HL-60/S4 treated with phorbol 12-myristate 13-acetate at 8.2 ng/mL for 4 days and 3 days (cell line): ENCODE results near the gene ABCC8.
"Not testable (repeated sequence)": the region's sequence is repeated elsewhere in the genome, so short reads cannot be mapped to it uniquely, and the experiment has no call there.

ENCODE experiments used
- in situ Hi-C: fragments of 300-500 bp; cut with MboI; formaldehyde crosslinking; loops from 2 replicates; pipeline ENCODE4 v1.15.0; 2022; ENCODE audit warnings: low sequenced_read_pairs

ABCC8 gene

GRCh38 chr11:17437366-17437765, 39.3 kb downstream of the ABCC8 start:
- in situ Hi-C loops, result no loop called here

DNA sequence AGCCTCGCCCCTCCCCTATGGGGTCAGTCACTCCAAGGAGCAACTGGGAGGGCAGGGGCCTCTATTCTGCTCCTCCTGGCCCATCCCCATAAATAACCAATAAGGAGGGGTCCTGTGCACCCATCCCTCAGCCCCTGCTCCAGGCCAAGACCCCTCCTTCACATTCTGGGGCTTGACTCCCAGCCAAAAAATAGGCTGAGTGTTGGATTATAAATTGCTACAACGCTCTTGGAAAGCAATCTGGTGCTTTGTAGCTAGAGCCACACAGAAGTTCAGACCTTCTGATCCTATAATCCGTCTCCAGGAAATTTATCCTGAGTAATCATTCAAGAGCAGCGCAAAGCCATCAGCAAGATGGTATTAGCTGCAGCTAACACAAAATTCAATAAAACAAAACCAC, 42.5 kb downstream of the ABCC8 start:
- in situ Hi-C loops, result no loop called here

DNA sequence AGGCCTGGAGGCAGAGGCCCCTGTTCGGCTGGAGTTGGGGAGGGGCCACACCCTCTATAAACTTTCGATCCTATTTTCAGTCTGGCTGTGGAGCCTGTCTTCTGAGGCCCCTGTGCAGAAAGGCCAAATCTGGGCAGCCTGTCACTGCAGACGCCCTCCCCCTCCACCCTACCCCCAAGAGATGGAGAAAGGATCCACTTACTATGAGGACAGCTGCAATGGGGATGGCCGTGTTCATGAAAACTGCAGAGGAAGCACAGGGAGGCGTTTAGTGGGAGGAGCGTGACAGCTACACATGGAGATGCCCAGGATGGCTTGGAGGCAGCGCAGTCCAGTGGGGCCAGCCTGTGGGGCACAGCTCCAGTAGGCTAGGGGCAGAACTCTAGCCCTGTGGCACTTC, 44.6 kb downstream of the ABCC8 start:
- in situ Hi-C loops, result no loop called here

DNA sequence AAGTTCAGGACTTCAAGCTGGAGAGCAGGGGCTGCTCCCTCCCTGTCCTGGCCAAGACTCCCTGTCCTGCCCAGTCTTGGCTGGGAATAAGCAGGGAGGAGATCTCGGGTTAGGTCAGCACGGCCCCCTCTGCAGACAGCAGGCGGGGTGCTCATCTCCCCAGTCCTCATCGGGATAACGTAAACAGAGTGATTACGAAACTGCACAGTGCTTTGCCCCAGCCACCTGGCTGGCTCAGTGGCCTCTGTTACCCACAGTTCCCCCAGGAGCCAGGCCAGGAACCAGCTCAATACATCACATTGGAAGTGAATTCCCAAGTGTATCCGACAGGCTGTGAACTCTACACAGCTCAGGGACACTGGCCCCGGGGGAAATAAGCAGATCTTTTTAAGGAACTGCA, 45.5 kb downstream of the ABCC8 start:
- in situ Hi-C loops, result no loop called here

- in situ Hi-C loops, result no loop called here
Measured at GRCh38 chr11:17430616-17431015, 46.0 kb downstream of the ABCC8 start.

DNA sequence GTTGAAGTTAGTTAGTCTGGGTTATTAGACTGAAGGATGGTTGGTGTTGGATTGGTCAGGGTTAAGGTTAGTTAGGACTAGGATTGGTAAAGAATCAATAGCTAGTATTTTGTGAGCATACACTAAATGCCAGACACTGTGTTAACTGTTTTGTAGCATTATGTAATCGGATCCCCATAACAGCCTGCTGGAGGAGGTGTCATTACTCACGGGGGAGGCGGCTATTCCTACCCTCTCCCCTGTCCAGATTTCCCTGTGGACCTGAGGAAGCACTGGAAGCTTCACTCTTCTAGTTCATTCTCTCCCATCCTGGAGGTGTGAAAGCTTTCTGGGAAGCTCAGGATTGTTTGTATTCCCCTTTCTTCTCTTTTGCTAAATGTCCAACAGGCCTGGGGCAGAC, 47.7 kb downstream of the ABCC8 start:
- in situ Hi-C loops, result no loop called here

GRCh38 chr11:17428261-17428660, 48.4 kb downstream of the ABCC8 start:
- in situ Hi-C loops, result no loop called here

DNA sequence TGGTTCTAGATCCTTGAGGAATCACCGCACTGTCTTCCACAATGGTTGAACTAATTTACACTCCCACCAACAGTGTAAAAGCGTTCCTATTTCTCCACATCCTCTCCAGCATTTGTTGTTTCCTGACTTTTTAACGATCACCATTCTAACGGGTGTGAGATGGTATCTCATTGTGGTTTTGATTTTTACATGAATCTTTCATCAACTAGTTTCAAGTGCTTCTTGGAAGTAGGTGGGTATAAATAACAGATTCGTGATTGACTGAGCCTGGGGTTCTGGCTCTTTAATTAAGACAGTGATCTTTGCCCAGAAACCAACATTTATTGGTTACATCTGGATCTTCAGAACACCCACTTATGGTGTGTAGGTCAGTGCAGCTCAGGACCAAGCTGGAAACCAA, 50.4 kb downstream of the ABCC8 start:
- in situ Hi-C loops, result not testable (repeated sequence)

GRCh38 chr11:17423533-17424310, 52.9 kb downstream of the ABCC8 start:
- in situ Hi-C loops, result no loop called here

- in situ Hi-C loops, result no loop called here
Measured at GRCh38 chr11:17421781-17422180, 54.9 kb downstream of the ABCC8 start.

DNA sequence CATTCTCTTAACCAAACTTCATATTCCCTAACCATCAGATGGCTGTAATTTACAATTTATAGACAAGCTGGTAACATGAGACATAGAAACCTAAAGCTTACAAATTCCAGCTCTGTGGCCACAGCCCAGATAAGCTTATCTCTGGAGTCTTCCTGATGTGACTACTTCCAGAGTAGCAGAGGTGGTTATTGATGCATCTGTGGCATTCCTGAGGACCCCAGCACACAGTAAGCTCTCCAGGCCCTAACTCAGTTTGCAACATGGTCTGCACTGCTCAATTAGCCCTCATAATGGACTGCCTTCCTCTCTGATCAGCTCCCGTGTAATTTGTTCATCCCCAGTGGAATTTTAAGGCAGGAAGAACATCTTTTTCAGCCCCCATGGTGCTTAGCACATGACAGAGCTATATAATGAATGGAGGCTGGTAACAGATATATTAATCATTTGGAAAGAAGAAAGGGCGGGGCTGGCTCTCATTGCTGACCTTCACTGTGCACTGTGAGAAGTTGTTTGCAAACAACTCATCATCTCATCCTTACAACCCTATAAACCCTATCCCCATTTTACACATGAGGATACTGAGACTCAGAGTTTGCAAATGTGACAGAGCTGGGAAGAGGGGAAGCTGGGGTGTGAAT, 58.1 kb downstream of the ABCC8 start:
- in situ Hi-C loops, result no loop called here

GRCh38 chr11:17416492-17416891, 60.2 kb downstream of the ABCC8 start:
- in situ Hi-C loops, result no loop called here

GRCh38 chr11:17415523-17416104, 61.0 kb downstream of the ABCC8 start:
- in situ Hi-C loops, result no loop called here

- in situ Hi-C loops, result no loop called here
Measured at GRCh38 chr11:17414992-17415391, 61.7 kb downstream of the ABCC8 start.

- in situ Hi-C loops, result no loop called here
Measured at GRCh38 chr11:17414317-17414737, 62.3 kb downstream of the ABCC8 start.

- in situ Hi-C loops, result no loop called here
Measured at GRCh38 chr11:17413414-17414316, 63.0 kb downstream of the ABCC8 start.

GRCh38 chr11:17412488-17413180, 64.0 kb downstream of the ABCC8 start:
- in situ Hi-C loops, result no loop called here

DNA sequence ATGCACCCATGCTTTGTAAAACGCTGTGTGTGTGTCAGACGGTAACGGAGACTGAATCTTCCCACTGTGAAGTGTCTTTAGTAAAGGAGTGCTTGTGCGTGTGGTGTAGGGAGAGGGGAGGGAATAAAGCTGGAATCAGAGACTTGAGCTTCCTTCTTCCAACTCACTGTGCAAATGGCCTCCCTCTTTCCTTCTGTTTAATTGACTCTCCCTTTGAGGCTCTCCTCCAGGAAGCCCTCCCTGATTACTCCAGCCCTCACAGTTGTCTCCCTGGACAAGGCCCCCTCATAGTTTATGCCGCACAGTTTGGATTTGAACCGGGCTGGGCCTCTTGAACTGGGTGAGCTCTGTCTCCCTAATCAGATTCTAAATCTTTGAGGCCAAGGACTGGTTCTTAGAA, 65.2 kb downstream of the ABCC8 start:
- in situ Hi-C loops, result no loop called here

- in situ Hi-C loops, result no loop called here
Measured at GRCh38 chr11:17410606-17411379, 65.9 kb downstream of the ABCC8 start.

DNA sequence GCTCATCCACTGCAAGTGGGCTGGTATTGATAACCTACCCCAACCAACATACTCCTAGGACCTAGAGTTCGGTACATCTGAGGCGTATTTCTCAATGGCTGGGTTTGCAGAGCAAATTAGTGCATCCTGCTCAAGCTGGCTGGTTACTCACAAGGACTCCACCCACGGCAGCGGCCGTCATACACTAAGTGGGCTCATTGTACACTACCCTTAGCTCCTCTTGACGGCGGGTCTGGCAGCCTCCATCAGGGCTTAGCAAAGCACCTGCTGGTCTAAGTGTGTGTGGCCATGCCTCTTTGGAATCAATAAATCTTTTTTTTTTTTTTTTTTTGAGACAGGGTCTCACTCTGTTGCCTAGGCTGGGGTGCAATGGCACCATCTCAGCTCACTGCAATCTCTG, 68.0 kb downstream of the ABCC8 start:
- in situ Hi-C loops, result no loop called here
